ENCODE results near the gene PCK2. TPM values are rescaled to one million over a fixed set of nuclear protein-coding genes. Genes with fewer than 3 reads are reported as not detected.

Gene PCK2
- total RNA-seq, 1 donor from 2014 or later: 22.2 TPM

DNA sequence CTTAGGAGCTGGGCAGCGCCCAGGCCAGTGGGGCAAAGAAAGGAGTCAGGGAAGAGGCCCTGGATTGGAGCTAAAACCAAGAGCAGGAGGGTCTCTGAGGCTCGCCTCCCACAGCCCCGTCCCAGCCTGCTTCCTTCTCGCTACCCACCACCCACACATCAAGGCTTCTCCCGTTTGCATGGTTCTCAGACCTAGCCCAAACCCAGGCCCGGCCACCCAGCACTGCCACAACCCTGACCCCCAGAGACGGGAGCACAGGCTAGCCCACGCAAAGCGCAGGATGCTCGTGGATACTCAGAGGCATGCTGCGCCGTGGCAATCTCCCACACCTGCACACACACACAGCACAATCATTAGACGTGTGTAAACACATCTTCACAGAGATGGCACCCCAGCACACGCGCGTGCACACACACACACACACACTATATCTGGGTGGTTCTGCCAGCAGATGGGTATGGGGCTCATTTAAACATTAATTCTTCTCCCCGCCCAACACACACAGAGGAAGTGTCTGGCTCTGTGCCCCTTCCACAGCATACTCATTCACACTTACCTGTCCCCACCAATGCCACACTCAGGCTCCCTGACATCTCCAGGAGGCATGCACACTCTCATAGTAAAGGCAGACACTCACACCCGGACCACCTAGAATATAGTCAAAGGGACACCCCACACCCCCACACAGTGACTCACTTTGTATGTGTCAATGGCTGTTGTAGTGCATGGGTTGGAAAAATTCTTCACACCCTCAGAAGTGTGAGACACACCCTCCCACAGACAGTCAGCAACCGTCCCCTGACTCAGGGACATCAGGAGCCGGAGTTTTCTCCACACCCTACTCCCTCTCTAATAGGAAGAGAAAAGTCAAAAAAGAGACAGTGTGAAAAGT is 41.2 kb upstream of the PCK2 start:
- TF ChIP-seq, protein P1, sequence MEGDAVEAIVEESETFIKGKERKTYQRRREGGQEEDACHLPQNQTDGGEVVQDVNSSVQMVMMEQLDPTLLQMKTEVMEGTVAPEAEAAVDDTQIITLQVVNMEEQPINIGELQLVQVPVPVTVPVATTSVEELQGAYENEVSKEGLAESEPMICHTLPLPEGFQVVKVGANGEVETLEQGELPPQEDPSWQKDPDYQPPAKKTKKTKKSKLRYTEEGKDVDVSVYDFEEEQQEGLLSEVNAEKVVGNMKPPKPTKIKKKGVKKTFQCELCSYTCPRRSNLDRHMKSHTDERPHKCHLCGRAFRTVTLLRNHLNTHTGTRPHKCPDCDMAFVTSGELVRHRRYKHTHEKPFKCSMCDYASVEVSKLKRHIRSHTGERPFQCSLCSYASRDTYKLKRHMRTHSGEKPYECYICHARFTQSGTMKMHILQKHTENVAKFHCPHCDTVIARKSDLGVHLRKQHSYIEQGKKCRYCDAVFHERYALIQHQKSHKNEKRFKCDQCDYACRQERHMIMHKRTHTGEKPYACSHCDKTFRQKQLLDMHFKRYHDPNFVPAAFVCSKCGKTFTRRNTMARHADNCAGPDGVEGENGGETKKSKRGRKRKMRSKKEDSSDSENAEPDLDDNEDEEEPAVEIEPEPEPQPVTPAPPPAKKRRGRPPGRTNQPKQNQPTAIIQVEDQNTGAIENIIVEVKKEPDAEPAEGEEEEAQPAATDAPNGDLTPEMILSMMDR (IDR thresholded peaks at IDR 0.05; ENCODE audit: unreplicated experiment): no peak
- peaks cover 16% of the 10 kb centered on the region for H3K4me1 Mint-ChIP-seq
- H3K27me3 Mint-ChIP-seq (ENCODE audit: low read depth): peaks cover 64% of the 10 kb centered on the region
- peak in 1 of 2 experiments; percentile 19 for DNase-seq (ENCODE audit: low spot score in 2 of 2, unreplicated experiment in 2 of 2)
- H3K27ac Mint-ChIP-seq: no peak overlapping the region
- no peaks in the 10 kb centered on the region for H3K36me3 Mint-ChIP-seq
- peak overlapping the region; percentile 66 for H3K4me3 Mint-ChIP-seq
- no peaks in the 10 kb centered on the region for H3K9me3 Mint-ChIP-seq

GRCh38 chr14:24053548-24054323 is 40.4 kb upstream of the PCK2 start:
- H3K27ac Mint-ChIP-seq: no peak overlapping the region
- peak overlapping the region; percentile 66 for H3K4me3 Mint-ChIP-seq
- H3K9me3 Mint-ChIP-seq: no peaks in the 10 kb centered on the region
- TF ChIP-seq, protein P1 (IDR thresholded peaks at IDR 0.05; ENCODE audit: unreplicated experiment): no peak
- peaks cover 60% of the 10 kb centered on the region for H3K27me3 Mint-ChIP-seq (ENCODE audit: low read depth)
- peaks cover 16% of the 10 kb centered on the region for H3K4me1 Mint-ChIP-seq
- no peaks in the 10 kb centered on the region for H3K36me3 Mint-ChIP-seq
- DNase-seq (ENCODE audit: low spot score in 2 of 2, unreplicated experiment in 2 of 2): peak in 1 of 2 experiments; percentile 21

DNA sequence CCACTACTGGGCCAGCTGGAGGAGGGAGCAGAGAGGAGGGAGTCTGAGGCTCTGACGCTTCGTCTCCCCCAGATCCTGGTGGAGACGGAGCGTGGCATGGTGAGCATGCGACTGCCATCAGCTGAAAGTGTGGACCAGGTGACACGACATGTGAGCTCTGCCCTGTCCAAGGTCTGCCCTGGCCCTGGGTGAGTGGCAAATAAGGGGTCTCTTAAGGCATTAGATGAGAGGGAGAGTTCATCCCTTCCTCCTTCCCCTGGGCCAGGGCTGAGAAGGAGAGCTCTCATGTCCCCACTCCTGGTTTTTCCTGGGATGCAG is 39.8 kb upstream of the PCK2 start:
- TF ChIP-seq, protein P1 (IDR thresholded peaks at IDR 0.05; ENCODE audit: unreplicated experiment): no peak
- H3K27me3 Mint-ChIP-seq (ENCODE audit: low read depth): peaks cover 55% of the 10 kb centered on the region
- no peaks in the 10 kb centered on the region for H3K36me3 Mint-ChIP-seq
- no peak for DNase-seq (ENCODE audit: low spot score in 2 of 2, unreplicated experiment in 2 of 2)
- H3K4me1 Mint-ChIP-seq: peaks cover 16% of the 10 kb centered on the region
- no peak overlapping the region for H3K27ac Mint-ChIP-seq
- no peaks in the 10 kb centered on the region for H3K9me3 Mint-ChIP-seq
- no peak overlapping the region for H3K4me3 Mint-ChIP-seq

DNA sequence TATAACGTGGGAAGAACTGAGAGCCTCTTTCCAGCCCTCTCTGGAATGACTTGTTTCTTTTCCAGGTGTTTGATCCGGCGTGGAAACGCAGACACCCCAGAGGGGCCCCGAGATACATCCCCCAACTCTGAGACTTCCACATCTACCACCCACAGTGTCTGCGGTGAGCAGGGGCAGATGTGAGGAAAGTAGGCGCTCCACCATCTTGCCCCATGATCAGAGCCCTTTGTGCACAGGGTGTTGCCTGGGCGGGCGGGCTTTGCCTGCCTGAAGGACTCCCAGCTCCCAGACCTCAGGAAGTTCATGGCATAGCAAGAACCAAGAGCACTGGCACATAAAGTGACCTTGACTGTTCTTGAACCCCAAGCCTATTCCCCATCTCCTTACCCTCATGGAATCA is 39.5 kb upstream of the PCK2 start:
- peaks cover 16% of the 10 kb centered on the region for H3K4me1 Mint-ChIP-seq
- H3K27me3 Mint-ChIP-seq (ENCODE audit: low read depth): peaks cover 51% of the 10 kb centered on the region
- no peaks in the 10 kb centered on the region for H3K9me3 Mint-ChIP-seq
- TF ChIP-seq, protein P1 (IDR thresholded peaks at IDR 0.05; ENCODE audit: unreplicated experiment): no peak
- no peak overlapping the region for H3K27ac Mint-ChIP-seq
- no peak overlapping the region for H3K4me3 Mint-ChIP-seq
- H3K36me3 Mint-ChIP-seq: no peaks in the 10 kb centered on the region
- DNase-seq (ENCODE audit: low spot score in 2 of 2, unreplicated experiment in 2 of 2): no peak

DNA sequence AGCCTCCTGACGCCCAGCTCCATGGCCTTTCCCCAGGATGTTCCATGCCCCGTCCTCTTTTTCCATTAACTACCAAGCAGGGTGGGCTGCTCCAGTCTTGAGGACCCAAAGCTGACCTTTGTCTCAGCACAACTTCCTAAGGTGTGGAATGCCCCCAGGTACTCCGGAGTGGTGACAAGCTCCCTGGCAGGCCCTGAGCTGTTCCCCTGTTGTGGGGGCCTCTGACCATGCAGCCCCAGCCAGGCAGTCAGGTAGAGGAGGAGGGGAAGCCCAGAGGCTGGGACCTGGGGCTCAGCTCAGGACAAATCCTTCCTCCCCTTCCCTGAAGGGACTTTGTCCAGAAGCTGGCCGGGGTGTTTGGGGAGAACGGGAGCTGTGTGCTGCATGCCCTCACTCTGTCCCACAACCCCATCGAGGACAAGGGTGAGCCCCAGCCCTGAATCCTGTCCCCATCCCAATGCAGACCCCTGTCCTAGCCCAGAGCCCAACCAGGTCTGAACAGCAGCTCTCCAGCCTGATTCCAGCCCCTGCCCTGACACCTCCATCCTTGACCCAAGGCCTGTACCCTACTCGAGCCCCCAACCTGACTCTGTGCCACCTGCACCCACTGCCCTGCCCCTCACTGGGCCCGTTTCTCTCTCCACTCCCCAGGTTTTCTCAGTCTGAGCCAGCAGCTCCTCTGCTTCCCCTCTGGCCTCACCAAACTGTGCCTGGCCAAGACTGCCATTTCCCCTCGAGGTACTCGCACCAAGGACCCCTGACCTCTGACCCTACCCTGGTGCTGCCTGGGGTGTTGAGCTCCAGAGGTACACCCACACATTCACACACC is 37.9 kb upstream of the PCK2 start:
- no peak overlapping the region for H3K27ac Mint-ChIP-seq
- peaks cover 11% of the 10 kb centered on the region for H3K4me1 Mint-ChIP-seq
- no peaks in the 10 kb centered on the region for H3K9me3 Mint-ChIP-seq
- no peak overlapping the region for H3K4me3 Mint-ChIP-seq
- TF ChIP-seq, protein P1 (IDR thresholded peaks at IDR 0.05; ENCODE audit: unreplicated experiment): no peak
- H3K27me3 Mint-ChIP-seq (ENCODE audit: low read depth): peaks cover 40% of the 10 kb centered on the region
- H3K36me3 Mint-ChIP-seq: no peaks in the 10 kb centered on the region
- DNase-seq (ENCODE audit: low spot score in 2 of 2, unreplicated experiment in 2 of 2): no peak

Data from mesothelial cell of epicardium (in vitro differentiated cells).